ENCODE data around the gene NSFL1C.

Gene NSFL1C

GRCh38 chr20:1490643-1491195 is 24.1 kb upstream of the NSFL1C start:
- intact Hi-C loops (cut with DNase I; ENCODE audit: low total_unique reads), result no loop called here

DNA sequence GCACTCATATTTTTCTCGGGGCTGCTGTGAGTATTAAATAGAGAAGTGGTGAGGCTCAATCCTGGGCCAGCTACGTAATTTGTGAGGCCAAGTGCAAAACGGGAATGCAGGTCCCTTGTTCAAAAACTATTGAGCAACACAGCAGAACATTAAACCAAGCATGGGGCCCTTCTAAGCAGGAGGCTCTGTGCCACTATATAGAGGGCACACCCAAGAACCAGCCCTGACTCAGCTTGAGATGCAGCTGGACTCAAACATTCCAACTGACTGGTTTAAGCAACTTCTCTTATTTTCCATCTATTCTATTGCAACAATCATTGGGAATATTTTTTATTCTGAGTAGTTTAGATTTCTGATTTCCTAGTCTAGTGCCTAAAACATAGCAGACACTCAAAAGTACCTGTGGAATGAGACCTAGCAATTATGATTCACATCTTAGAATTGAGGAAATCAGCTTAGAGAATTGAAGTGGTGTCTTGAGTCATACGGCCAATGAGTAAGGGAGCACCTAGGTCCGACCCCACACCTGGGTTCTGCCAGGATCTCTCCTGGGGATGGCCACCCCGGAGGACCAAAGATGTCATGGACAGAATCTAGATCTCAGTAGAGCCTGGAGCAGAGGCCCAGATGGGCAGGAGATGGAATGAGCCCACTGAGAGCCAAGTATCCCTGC is 23.3 kb upstream of the NSFL1C start:
- TF ChIP-seq, protein P1, sequence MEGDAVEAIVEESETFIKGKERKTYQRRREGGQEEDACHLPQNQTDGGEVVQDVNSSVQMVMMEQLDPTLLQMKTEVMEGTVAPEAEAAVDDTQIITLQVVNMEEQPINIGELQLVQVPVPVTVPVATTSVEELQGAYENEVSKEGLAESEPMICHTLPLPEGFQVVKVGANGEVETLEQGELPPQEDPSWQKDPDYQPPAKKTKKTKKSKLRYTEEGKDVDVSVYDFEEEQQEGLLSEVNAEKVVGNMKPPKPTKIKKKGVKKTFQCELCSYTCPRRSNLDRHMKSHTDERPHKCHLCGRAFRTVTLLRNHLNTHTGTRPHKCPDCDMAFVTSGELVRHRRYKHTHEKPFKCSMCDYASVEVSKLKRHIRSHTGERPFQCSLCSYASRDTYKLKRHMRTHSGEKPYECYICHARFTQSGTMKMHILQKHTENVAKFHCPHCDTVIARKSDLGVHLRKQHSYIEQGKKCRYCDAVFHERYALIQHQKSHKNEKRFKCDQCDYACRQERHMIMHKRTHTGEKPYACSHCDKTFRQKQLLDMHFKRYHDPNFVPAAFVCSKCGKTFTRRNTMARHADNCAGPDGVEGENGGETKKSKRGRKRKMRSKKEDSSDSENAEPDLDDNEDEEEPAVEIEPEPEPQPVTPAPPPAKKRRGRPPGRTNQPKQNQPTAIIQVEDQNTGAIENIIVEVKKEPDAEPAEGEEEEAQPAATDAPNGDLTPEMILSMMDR (IDR thresholded peaks at IDR 0.05), result no peak
- DNase-seq, result peak in 1 of 2 donors; percentile 57
- Histone ChIP-seq H3K4me3 (peak overlapping the region; percentile 28 to 32), H3K27me3 (peaks cover 0 to 4% of the 10 kb centered on the region in 2 donors), H3K9me3 (no peaks in the 10 kb centered on the region), H3K4me1 (no peaks in the 10 kb centered on the region), H3K27ac (no peak overlapping the region), H3K36me3 (no peaks in the 10 kb centered on the region)
- intact Hi-C loops (cut with DNase I; ENCODE audit: low total_unique reads), result no loop called here

More at GRCh38 chr20:1490643-1491195, 24.1 kb upstream of the NSFL1C start:
- Histone ChIP-seq H3K9me3 (no peaks in the 10 kb centered on the region), H3K27me3 (peaks cover 0 to 4% of the 10 kb centered on the region in 2 donors), H3K4me1 (no peaks in the 10 kb centered on the region), H3K27ac (no peak overlapping the region), H3K4me3 (peak overlapping the region; percentile 28 to 32), H3K36me3 (no peaks in the 10 kb centered on the region)
- TF ChIP-seq, protein P1 (IDR thresholded peaks at IDR 0.05), result no peak
- DNase-seq, result no peak

GRCh38 chr20:1489325-1489724 is 22.7 kb upstream of the NSFL1C start:
- Histone ChIP-seq H3K27ac (no peak overlapping the region), H3K4me3 (peak overlapping the region in 1 of 2 donors; percentile 5)

DNA sequence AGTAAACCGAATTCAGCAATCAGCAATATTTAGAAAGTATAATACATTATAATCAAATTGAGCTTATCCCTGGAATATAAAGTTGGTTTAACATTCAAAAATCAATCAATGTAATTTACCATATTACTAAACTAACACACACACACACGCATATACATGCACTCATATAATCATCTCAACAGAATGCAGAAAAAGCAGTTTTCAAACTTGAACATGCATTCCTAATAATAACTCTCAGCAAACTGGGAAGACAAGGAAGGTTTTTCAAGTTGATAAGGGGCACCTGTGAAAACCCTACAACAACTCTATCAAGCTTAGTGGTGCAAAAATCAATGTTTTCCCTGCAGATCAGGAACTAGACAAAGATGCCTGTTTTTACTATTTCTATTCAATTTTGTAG is 19.9 kb upstream of the NSFL1C start:
- Histone ChIP-seq H3K4me1 (no peaks in the 10 kb centered on the region), H3K4me3 (no peak overlapping the region), H3K27me3 (peaks cover 0 to 4% of the 10 kb centered on the region in 2 donors), H3K27ac (no peak overlapping the region), H3K36me3 (no peaks in the 10 kb centered on the region), H3K9me3 (no peaks in the 10 kb centered on the region)
- intact Hi-C loops (cut with DNase I; ENCODE audit: low total_unique reads), result no loop called here
- no peak for DNase-seq
- TF ChIP-seq, protein P1 (IDR thresholded peaks at IDR 0.05), result no peak

More at GRCh38 chr20:1489325-1489724, 22.7 kb upstream of the NSFL1C start:
- TF ChIP-seq, protein P1 (IDR thresholded peaks at IDR 0.05), result no peak
- Histone ChIP-seq H3K4me1 (no peaks in the 10 kb centered on the region), H3K36me3 (no peaks in the 10 kb centered on the region), H3K27me3 (peaks cover 0 to 4% of the 10 kb centered on the region in 2 donors), H3K9me3 (no peaks in the 10 kb centered on the region)
- intact Hi-C loops (cut with DNase I; ENCODE audit: low total_unique reads), result no loop called here
- DNase-seq, result no peak

- intact Hi-C loops (cut with DNase I; ENCODE audit: low total_unique reads), result no loop called here
- Histone ChIP-seq H3K9me3 (no peaks in the 10 kb centered on the region), H3K36me3 (no peaks in the 10 kb centered on the region), H3K27ac (no peak overlapping the region), H3K4me1 (no peaks in the 10 kb centered on the region), H3K27me3 (no peaks in the 10 kb centered on the region), H3K4me3 (no peak overlapping the region)
- no peak for DNase-seq
- TF ChIP-seq, protein P1 (IDR thresholded peaks at IDR 0.05), result no peak
Measured at GRCh38 chr20:1484438-1485116, 17.9 kb upstream of the NSFL1C start.
